HEK293T (cell line): ENCODE data around the gene PPARA.

Source experiments
- ARNT ChIP-seq: fragments of 450-650 bp; IDR thresholded peaks from 2 replicates; pipeline ENCODE4 v1.6.1; 2017; ENCODE audit warnings: mild to moderate bottlenecking
- BHLHE40 ChIP-seq: fragments of 450-650 bp; IDR thresholded peaks from 2 replicates; pipeline ENCODE4 v1.6.1; 2016; ENCODE audit warnings: mild to moderate bottlenecking, moderate library complexity, borderline replicate concordance
- CTBP1 ChIP-seq: fragments of 450-650 bp; IDR thresholded peaks from 2 replicates; pipeline ENCODE4 v1.6.1; 2016; ENCODE audit warnings: borderline replicate concordance
- FOXA1 ChIP-seq: fragments of 450-650 bp; IDR thresholded peaks from 2 replicates; pipeline ENCODE4 v1.6.1; 2016; ENCODE audit warnings: mild to moderate bottlenecking
- FOXK2 ChIP-seq: fragments of 450-650 bp; IDR thresholded peaks from 2 replicates; pipeline ENCODE4 v1.6.1; 2016; ENCODE audit warnings: mild to moderate bottlenecking
- FOXM1 ChIP-seq: fragments of 450-650 bp; IDR thresholded peaks from 2 replicates; pipeline ENCODE4 v1.6.1; 2017; ENCODE audit warnings: mild to moderate bottlenecking, borderline replicate concordance
- L3MBTL2 ChIP-seq: fragments of 450-650 bp; conservative IDR thresholded peaks from 2 replicates; pipeline ENCODE4 v1.6.1; 2016; ENCODE audit warnings: mild to moderate bottlenecking
- LEF1 ChIP-seq: fragments of 450-650 bp; IDR thresholded peaks from 2 replicates; pipeline ENCODE4 v1.6.1; 2017; ENCODE audit warnings: mild to moderate bottlenecking, borderline replicate concordance
- NFRKB ChIP-seq: fragments of 450-650 bp; IDR thresholded peaks from 2 replicates; pipeline ENCODE4 v1.6.1; 2016; ENCODE audit warnings: mild to moderate bottlenecking, moderate library complexity
- SP1 ChIP-seq: fragments of 450-650 bp; IDR thresholded peaks from 2 replicates; pipeline ENCODE4 v1.6.1; 2017
- SUZ12 ChIP-seq: fragments of 450-650 bp; IDR thresholded peaks from 2 replicates; pipeline ENCODE4 v1.6.1; 2016; ENCODE audit warnings: mild to moderate bottlenecking
- TARDBP ChIP-seq: fragments of 450-650 bp; IDR thresholded peaks from 2 replicates; pipeline ENCODE4 v1.6.1; 2016
- ZNF384 ChIP-seq: fragments of 450-650 bp; IDR thresholded peaks from 2 replicates; pipeline ENCODE4 v1.6.1; 2016
- TF ChIP-seq, protein P1 (sequence below): fragments of 450-650 bp; IDR thresholded peaks from 2 replicates; pipeline ENCODE4 v1.6.1; 2016

DNA sequence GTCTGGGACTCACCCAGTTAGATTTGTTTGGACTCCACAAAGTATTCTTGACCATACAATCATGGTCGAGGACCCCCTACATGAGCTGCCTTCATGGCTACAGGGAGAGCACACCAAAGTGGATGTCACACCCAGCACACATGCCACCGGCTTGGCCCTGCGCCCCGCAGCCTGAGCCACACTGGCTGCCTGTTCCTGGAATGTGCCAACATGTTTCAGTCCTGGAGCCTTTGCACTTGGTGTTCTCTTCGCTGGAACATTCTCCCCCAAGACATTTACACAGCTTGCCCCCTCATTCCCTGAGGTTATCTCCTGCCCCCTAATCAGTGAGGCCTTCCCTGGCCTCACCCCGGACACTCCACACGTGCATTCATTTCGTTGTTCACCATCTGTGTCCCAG, 46.0 kb downstream of the PPARA start:
- TF ChIP-seq FOXA1 = no peak
- TF ChIP-seq SP1 = no peak
- no peak for TF ChIP-seq CTBP1
- no peak for TF ChIP-seq BHLHE40
- TF ChIP-seq, protein P1, sequence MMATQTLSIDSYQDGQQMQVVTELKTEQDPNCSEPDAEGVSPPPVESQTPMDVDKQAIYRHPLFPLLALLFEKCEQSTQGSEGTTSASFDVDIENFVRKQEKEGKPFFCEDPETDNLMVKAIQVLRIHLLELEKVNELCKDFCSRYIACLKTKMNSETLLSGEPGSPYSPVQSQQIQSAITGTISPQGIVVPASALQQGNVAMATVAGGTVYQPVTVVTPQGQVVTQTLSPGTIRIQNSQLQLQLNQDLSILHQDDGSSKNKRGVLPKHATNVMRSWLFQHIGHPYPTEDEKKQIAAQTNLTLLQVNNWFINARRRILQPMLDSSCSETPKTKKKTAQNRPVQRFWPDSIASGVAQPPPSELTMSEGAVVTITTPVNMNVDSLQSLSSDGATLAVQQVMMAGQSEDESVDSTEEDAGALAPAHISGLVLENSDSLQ = no peak
- no peak for TF ChIP-seq FOXM1
- no peak for TF ChIP-seq FOXK2
- TF ChIP-seq NFRKB = no peak
- TF ChIP-seq ARNT = no peak
- TF ChIP-seq LEF1 = no peak
- no peak for TF ChIP-seq TARDBP
- no peak for TF ChIP-seq SUZ12
- no peak for TF ChIP-seq L3MBTL2
- TF ChIP-seq ZNF384 = no peak
